Bronchial epithelial cell (primary cell): Measurements from ENCODE around the gene NTSR1. TPM values are rescaled to one million over a fixed set of nuclear protein-coding genes. Genes with fewer than 3 reads are reported as not detected.

ENCODE experiments used
- DNase-seq: peaks from one replicate; pipeline ENCODE4 v3.0.0-alpha.2; 2010; ENCODE audit warnings: low read depth
- FAIRE-seq: peaks from 2 replicates; lab custom pipeline; 2011; peaks lifted over from hg19 to GRCh38; lab: Jason Lieb, UNC
- H3K27me3 ChIP-seq: 2 replicates; pipeline ENCODE4 v1.5.1; 2011; ENCODE audit warnings: low read length; ENCODE audit not compliant: control insufficient read depth, insufficient read depth
- H3K36me3 ChIP-seq: 2 replicates; pipeline ENCODE4 v1.5.1; 2011; ENCODE audit warnings: low read length; ENCODE audit not compliant: control insufficient read depth, insufficient read depth
- H3K4me3 ChIP-seq: 2 replicates; pipeline ENCODE4 v1.5.1; 2011; ENCODE audit warnings: mild to moderate bottlenecking, low read depth, low read length, control low read depth
- total RNA-seq: library from RNA; depleted of rRNA; stranded (reverse); fragments of >200 nt; gene quantifications from 2 replicates; pipeline ENCODE4 v1.2.1, GENCODE V29; 2014
- TF ChIP-seq, protein P1 (sequence below): IDR thresholded peaks from 2 replicates; pipeline ENCODE4 v1.5.1; 2011; ENCODE audit warnings: mild to moderate bottlenecking, moderate library complexity, low read length, control low read depth, inconsistent platforms; ENCODE audit not compliant: insufficient read depth, severe bottlenecking

The NTSR1 gene
- total RNA-seq, 1 donor from 2014 or later: not detected

DNA sequence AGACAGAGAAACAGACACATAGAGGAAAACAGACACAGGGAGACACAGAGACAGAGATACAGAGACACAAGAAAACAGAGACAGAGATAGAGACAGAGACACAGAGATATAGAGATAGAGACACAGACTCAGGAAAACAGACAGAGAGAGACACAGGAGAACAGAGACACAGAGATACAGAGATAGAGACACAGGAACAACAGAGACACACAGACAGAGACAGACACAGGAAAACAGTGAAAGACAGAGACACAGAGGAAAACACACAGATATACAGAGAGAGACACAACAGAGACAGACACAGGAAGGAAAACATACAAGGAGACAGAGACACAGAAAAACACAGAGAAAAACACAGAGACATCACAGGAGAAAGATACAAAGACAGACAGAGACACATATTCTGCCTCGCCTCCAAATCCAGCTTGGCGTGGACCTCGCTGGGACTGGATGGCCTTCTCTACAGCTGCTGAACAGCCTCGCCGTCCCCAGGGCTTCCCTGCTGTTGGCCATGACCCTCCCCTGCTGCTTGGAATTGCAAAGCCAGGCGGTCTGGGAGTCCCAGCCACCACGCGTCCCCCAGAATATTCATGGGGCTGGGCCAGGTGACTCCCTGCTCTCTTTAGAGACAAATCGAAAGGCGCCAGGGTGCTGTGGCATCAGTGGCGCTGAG is 36.8 kb downstream of the NTSR1 start:
- Histone ChIP-seq H3K36me3 (no peaks in the 10 kb centered on the region), H3K4me3 (no peak overlapping the region), H3K27me3 (peaks cover 19% of the 10 kb centered on the region)
- FAIRE-seq (no peak), DNase-seq (no peak)
- TF ChIP-seq, protein P1, sequence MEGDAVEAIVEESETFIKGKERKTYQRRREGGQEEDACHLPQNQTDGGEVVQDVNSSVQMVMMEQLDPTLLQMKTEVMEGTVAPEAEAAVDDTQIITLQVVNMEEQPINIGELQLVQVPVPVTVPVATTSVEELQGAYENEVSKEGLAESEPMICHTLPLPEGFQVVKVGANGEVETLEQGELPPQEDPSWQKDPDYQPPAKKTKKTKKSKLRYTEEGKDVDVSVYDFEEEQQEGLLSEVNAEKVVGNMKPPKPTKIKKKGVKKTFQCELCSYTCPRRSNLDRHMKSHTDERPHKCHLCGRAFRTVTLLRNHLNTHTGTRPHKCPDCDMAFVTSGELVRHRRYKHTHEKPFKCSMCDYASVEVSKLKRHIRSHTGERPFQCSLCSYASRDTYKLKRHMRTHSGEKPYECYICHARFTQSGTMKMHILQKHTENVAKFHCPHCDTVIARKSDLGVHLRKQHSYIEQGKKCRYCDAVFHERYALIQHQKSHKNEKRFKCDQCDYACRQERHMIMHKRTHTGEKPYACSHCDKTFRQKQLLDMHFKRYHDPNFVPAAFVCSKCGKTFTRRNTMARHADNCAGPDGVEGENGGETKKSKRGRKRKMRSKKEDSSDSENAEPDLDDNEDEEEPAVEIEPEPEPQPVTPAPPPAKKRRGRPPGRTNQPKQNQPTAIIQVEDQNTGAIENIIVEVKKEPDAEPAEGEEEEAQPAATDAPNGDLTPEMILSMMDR: no peak

DNA sequence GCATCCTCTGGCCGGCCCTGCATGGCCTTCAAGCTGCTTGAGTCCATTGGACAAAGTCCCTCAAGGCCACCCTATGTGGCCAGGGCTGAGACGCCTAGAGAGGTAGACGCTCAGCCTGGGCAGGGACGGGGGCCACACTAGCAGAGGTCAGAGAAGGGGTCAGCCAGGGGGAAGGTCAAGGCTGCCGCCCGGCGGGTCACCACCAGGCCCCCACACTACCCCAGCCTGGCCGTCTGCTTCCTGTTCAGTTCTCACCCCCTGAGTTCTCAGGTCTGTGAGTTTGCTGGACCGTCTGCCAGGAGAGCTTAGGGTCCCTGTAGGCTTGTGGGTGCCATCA is 37.3 kb downstream of the NTSR1 start:
- Histone ChIP-seq H3K27me3 (peaks cover 19% of the 10 kb centered on the region), H3K4me3 (no peak overlapping the region), H3K36me3 (no peaks in the 10 kb centered on the region)
- DNase-seq: no peak
- FAIRE-seq: no peak
- TF ChIP-seq, protein P1: no peak

DNA sequence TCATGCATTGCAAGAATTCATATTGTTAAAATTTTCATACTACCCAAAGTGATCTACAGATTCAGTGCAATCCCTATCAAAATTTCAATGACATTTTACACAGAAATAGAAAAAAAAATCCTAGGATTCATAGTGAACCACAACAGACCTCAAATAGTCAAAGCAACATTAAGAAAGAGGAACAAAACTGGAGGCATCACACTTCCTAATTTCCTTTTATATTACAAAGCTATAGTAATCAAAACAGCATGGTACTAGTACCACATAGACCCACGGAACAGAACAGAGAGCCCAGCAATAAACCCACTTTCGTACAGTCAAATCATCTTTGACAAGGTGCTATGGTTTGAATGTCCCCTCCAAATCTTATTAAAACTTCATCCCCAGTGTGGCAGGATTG is 39.7 kb downstream of the NTSR1 start:
- DNase-seq (no peak), FAIRE-seq (no peak)
- Histone ChIP-seq H3K4me3 (no peak overlapping the region), H3K27me3 (peaks cover 26% of the 10 kb centered on the region), H3K36me3 (no peaks in the 10 kb centered on the region)
- TF ChIP-seq, protein P1: no peak

DNA sequence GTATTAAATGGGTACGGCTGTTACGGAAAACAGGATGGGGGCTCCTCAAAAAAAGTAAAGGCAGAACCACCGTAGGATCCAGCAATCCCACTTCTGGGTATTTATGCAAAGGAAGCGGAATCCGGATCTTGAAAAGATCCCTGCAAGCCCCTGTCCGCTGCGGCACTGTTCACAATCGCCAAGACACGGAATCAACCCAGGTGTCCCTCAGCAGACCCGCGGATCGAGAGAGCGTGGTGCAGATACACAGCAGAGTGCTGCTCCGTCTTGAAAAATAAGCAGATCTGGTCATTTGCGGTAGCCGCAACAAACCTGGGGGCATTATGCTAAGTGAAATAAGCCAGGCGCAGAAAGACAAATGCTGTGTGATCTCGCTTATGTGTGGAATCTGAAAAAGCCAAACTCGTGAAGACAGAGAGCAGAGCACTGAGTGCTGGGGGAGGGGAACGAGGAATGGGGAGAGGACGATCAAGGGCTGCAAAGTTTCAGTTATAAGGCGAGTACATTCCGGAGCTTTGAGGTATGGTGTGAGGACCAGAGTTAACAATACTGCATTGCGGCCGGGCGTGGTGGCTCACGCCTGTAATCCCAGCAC is 41.3 kb downstream of the NTSR1 start:
- TF ChIP-seq, protein P1: no peak
- Histone ChIP-seq H3K4me3 (no peak overlapping the region), H3K36me3 (no peaks in the 10 kb centered on the region), H3K27me3 (peaks cover 22% of the 10 kb centered on the region)
- FAIRE-seq (no peak), DNase-seq (no peak)

DNA sequence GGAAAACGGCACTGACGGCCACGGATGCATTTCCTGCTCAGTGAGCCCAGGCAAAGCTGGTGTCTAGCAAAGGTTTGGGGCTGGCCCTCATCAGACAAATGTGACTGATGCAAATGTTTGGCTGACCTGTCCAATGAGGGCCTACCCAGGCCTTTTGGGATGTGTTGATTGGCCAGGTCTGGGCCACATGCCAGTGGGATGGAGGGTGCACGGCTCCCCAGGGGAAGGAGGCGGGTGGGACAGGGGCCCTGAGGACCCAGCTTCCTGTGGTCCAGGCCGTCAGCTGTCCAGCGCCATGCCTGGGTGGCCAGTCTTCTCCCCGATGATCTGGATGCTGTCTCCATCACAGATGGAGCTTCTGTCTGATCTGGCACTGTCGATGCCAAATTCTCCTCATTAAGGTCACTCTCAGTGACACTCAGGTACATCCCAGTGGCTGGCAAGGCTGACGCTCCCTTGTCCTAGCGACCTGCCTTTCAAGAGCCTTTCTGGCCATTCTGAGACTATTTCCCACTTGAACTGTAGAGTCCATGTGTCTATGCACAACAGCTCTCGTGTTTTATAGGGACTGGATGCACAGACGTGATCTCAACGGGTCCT is 43.0 kb downstream of the NTSR1 start:
- DNase-seq (no peak), FAIRE-seq (no peak)
- no peak overlapping the region for H3K4me3 ChIP-seq
- peaks cover 11% of the 10 kb centered on the region for H3K27me3 ChIP-seq
- H3K36me3 ChIP-seq: no peaks in the 10 kb centered on the region
- TF ChIP-seq, protein P1: no peak
